Endothelial cell of umbilical vein (primary cell): ENCODE measurements around the gene TUBGCP3.

Source experiments
- EZH2 ChIP-seq: IDR thresholded peaks from 2 replicates; pipeline ENCODE4 v1.6.1; 2012; ENCODE audit warnings: borderline replicate concordance, low read depth, mild to moderate bottlenecking, moderate library complexity, low read length, inconsistent platforms; ENCODE audit not compliant: severe bottlenecking
- FOS ChIP-seq: IDR thresholded peaks from 2 replicates; pipeline ENCODE4 v1.6.1; 2011; ENCODE audit warnings: mild to moderate bottlenecking, low read length, moderate library complexity, borderline replicate concordance; ENCODE audit not compliant: insufficient read depth
- GATA2 ChIP-seq: IDR thresholded peaks from 2 replicates; pipeline ENCODE4 v1.7.0; 2011; ENCODE audit warnings: low read depth, mild to moderate bottlenecking, moderate library complexity, mixed read lengths, low read length; ENCODE audit not compliant: insufficient read length, insufficient read depth
- JUN ChIP-seq: IDR thresholded peaks from 2 replicates; pipeline ENCODE4 v1.6.1; 2011; ENCODE audit warnings: borderline replicate concordance, low read depth; ENCODE audit not compliant: insufficient read length, insufficient read depth
- POLR2A ChIP-seq: IDR thresholded peaks from 2 replicates; pipeline ENCODE4 v1.6.1; 2012; ENCODE audit warnings: low read depth, mild to moderate bottlenecking, control low read depth, low read length
- POLR2AphosphoS5 ChIP-seq: IDR thresholded peaks from 2 replicates; pipeline ENCODE4 v1.6.1; 2012; ENCODE audit warnings: low read depth, mild to moderate bottlenecking, control low read depth, low read length, moderate library complexity; ENCODE audit not compliant: insufficient read depth
- TF ChIP-seq, protein P1 (sequence below), 2 donors: IDR thresholded peaks; 1 replicate in 1 of 2; 2 replicates in 1 of 2; pipeline ENCODE4 v1.5.1; 2011; ENCODE audit warnings: low read length in 2 of 2, mild to moderate bottlenecking in 2 of 2, moderate library complexity in 2 of 2, control low read depth in 1 of 2, inconsistent platforms in 1 of 2, low read depth in 1 of 2; ENCODE audit not compliant: insufficient read depth in 1 of 2; ENCODE audit errors: extremely low read depth in 1 of 2
- TF ChIP-seq, protein P2 (sequence below): IDR thresholded peaks from 2 replicates; pipeline ENCODE4 v1.6.1; 2011; ENCODE audit not compliant: insufficient read depth, insufficient read length

DNA sequence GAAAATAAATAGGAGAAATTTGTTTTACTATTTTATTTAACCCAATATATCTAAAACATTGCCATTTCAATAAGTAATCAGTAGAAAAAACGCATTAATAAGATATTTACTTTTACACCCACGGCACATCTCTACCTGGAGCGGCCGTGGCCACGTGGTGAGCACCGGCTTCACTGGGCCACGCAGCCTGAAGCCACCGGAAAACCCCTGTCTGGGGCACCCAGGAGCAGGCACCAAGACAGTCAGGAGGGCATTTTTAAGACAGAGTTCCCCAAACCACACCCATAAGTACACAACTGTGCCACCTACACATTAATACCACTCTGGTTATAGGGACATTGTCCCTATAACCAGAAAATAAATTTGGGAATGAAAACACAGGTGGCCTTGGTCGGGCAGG lies 130.9 kb downstream of the TUBGCP3 start:
- TF ChIP-seq EZH2 (no peak), POLR2A (no peak), GATA2 (no peak), POLR2AphosphoS5 (no peak), JUN (no peak), FOS (no peak)
- TF ChIP-seq, protein P1, sequence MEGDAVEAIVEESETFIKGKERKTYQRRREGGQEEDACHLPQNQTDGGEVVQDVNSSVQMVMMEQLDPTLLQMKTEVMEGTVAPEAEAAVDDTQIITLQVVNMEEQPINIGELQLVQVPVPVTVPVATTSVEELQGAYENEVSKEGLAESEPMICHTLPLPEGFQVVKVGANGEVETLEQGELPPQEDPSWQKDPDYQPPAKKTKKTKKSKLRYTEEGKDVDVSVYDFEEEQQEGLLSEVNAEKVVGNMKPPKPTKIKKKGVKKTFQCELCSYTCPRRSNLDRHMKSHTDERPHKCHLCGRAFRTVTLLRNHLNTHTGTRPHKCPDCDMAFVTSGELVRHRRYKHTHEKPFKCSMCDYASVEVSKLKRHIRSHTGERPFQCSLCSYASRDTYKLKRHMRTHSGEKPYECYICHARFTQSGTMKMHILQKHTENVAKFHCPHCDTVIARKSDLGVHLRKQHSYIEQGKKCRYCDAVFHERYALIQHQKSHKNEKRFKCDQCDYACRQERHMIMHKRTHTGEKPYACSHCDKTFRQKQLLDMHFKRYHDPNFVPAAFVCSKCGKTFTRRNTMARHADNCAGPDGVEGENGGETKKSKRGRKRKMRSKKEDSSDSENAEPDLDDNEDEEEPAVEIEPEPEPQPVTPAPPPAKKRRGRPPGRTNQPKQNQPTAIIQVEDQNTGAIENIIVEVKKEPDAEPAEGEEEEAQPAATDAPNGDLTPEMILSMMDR (IDR thresholded peaks at IDR 0.05; ENCODE audit: extremely low read depth in 1 of 2, insufficient read depth in 1 of 2, low read depth in 1 of 2, low read length in 2 of 2) = no peak
- TF ChIP-seq, protein P2, sequence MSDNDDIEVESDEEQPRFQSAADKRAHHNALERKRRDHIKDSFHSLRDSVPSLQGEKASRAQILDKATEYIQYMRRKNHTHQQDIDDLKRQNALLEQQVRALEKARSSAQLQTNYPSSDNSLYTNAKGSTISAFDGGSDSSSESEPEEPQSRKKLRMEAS = no peak
